Activated CD4-positive, alpha-beta T cell treated with anti-CD3 and anti-CD28 coated beads, Interleukin-2, Interleukin-6, amounts not matched to agents 100 ng/mL and 50 ng/mL, durations not matched to agents 16 hours and 8 hours (primary cell): Measurements from ENCODE around the gene TC2N.
"Not testable (repeated sequence)": the region's sequence is repeated elsewhere in the genome, so short reads cannot be mapped to it uniquely, and the experiment has no call there.

Source experiments
- DNase-seq: peaks from one replicate; pipeline ENCODE4 v3.0.0-alpha.2; 2020

The TC2N gene

GRCh38 chr14:91867316-91867988 is at the start of gene TC2N:
Gene TC2N, minus strand, starts transcription at chr14:91867536. Its CDS starts 53,767 bp downstream, at chr14:91813769.
- peak; percentile 84 for DNase-seq

GRCh38 chr14:91912035-91912434 is 44.7 kb upstream of the TC2N start:
- DNase-seq: no peak

- DNase-seq: peak; percentile 64
Observed at GRCh38 chr14:91911474-91912032, 44.2 kb upstream of the TC2N start.

GRCh38 chr14:91910196-91910595 is 42.9 kb upstream of the TC2N start:
- no peak for DNase-seq

GRCh38 chr14:91906374-91906773 is 39.0 kb upstream of the TC2N start:
- no peak for DNase-seq

GRCh38 chr14:91904956-91905645 is 37.8 kb upstream of the TC2N start:
- no peak for DNase-seq

DNA sequence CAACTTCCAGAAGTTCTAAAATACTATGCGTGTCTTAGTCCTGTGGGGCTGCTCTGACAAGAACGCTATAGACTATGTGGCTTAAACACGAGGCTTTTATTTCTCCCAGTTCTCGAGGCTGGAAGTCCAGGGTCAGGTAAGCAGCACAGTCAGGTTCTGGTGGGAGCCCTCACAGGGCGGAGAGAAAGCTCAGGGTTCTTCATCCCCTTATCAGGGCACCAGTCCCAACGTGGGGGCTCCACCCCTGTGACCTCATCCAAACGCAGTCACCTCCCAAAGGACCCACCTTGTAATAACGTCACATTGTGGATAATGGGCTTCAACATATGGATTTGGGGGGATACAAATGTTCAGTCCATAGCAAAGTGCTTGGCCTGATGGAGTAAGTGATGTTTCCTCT is 37.1 kb upstream of the TC2N start:
- no peak for DNase-seq

DNA sequence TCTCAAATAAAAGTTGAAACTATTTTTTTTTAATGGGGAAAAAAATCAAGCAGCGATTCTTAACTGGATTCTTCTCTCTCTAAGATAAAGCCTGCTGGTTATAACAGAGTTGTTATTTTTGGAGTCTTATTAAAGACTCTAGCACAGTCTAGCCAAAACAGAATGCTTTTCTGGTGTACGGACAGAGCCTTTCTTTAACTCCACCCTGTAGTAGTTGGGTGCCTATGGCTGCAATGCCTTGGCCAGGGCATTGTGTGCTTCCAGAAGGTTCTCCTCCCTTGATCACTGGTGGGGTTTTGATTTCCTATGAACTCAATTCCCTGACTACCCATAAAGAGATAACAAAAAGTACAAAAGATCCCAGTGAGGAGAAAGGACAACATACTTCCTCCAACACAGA is 35.7 kb upstream of the TC2N start:
- no peak for DNase-seq

DNA sequence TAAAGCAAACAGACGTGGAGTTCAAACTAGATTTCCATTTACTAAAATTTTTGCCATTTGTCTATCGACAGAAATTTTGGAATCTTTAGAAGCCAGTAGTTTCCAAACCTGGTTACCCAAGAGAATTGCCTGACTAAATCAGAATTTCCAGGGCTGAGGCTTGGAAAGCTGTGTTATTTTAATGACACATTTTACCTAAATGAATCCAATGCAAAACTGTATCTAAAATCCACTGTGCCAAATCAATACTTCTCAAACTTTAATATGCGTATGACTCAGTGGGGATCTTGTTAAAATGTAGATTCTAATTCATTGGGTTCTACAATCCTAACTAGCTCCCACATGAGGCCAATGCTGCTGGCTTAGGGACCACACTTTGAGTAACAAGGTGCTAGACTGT is 35.0 kb upstream of the TC2N start:
- DNase-seq: no peak

DNA sequence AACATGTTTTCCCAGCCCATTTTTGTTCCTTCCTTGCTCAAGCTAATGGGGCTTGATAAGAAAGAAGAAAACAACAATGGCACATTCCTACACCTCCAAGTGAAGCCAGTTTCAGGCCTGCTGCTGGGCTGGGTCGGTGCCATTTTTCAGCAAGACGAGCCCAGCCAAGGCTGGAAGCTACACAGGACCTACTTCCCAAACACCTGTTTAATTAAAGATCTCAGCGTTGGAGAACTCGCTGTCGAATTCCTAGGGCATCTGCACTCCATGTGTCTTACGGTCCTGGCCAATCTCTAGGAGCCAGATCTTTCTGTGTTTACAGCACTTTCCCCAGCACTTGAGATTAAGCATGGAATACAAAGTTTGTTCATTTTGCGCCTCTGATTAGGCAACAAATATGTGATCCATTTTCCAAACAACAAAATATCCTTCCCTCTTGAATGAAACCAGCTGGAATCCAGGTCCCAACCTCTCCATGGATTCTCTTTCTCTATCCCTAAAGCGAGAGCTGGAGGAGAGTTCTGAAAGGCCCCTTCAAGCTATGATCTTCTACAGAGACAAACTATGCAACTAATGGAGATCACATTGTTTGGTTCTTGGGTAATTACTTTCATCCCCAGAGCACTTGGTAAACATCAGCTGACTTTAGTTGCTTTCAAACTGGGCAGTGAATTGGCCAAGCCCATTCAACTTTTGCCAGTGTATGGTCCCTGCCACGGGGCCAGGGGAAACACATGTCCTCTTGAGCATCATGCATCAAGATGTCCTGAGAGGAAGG is 34.3 kb upstream of the TC2N start:
- DNase-seq: no peak

DNA sequence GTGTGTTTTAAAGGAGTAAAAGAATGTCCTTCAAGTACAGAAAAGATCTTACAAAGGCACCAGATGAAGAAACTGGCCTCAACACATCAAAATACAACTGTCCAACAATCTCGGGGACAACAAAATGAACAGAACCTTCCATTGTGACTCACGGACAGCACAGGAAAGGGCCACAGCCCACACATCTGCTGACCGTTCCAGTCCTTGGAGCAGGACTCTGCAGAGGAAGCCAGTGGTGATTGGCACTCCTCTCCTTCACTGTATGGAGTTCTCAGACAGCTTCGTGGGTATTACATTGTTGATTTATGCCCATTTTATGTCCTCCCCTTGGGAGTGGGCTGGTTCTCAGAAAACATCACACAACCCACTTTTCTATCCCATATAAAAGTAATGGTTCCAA is 32.5 kb upstream of the TC2N start:
- DNase-seq: no peak

GRCh38 chr14:91899213-91899612 is 31.9 kb upstream of the TC2N start:
- DNase-seq: no peak

DNA sequence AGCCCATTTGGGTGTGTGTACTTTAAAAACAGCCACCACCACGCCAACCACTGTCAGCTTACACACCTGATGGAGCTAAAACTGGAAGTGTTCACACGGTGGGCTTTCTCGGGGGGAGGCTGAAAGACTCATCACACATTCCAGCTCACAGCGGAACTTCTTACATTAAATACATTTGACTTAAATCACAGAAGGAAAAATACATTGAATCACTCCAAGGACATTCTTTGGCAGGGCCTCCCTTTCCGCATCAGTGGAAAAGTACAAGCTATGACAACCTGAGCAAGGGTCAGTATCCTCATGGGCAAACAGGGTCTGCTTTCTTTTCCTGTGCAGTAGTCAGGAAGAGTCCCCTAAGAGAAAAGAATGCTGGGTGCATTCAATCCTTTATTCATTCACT is 31.0 kb upstream of the TC2N start:
- DNase-seq: no peak

DNA sequence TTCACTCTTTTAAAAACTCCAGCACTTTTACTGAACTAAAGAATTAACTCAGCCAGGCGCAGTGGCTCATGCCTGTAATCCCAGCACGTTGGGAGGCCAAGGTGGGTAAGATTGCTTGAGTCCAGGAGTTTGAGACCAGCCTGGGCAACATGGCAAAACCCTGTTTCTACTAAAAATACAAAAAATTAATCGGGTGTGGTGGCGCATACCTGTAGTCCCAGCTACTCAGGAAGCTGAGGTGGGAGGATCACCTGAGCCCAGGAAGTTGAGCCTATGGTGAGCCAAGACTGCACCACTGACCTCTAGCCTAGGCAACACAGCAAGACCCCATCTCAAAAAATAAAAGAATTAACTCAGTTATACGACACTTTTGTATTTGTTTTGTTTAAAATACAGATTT is 30.4 kb upstream of the TC2N start:
- DNase-seq: not testable (repeated sequence)

- DNase-seq: no peak
Observed at GRCh38 chr14:91897106-91897701, 29.9 kb upstream of the TC2N start.

DNA sequence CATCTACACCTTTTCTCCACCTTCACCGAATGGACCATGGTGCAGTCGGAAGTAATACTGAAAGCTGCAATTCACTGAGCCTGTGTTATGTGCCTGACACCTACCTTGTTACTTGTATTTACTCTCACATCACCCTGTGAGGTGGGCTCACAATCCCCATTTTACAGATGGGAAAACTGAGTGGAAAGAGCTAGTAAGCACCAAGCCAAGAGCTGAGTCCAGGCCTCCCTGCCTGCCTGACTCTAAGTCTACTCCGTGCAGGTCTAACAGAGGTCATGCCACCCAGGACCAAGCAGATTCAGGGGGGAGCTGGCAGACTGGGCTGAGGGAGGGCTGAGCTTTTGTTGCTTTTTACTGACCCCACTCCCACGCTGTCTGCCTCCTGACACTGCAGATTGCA is 29.1 kb upstream of the TC2N start:
- no peak for DNase-seq

DNA sequence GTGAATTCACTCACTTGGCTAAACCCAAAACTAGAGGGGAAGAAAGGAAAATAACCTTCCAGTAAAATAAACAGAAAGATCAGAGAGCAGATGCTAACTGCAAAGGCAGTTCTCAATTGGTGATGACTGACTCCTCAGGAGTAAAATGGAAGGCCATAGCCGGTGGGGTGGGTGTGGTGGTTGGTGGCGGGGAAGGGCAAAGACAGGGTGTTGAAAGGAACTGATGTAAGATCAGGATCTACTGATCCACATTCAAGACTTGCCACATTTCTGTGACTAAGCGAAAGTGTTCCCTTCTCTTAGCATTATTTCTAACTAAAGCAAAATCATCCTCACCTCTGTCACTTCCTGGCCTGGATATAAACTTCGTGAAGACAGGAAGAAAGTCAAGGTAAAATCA is 26.3 kb upstream of the TC2N start:
- DNase-seq: peak; percentile 29

DNA sequence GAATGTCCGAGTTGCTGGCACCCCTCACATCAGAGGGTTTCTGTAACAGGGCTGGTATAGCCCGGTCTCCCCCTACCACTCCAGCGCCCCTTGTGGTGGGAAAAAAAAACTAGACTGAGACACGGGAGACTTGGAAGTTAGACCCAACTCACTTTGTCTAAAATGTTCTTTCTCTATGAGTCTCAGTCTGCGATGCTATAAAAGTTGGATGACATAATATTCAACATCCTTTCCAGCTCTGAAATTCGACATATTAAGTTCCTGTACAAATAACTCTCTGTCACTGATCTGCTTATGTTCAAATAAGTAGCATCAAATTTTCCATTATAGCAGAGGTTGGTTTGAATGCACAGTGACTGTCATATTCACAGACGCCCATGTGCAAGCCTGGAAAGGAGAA is 25.7 kb upstream of the TC2N start:
- no peak for DNase-seq

DNA sequence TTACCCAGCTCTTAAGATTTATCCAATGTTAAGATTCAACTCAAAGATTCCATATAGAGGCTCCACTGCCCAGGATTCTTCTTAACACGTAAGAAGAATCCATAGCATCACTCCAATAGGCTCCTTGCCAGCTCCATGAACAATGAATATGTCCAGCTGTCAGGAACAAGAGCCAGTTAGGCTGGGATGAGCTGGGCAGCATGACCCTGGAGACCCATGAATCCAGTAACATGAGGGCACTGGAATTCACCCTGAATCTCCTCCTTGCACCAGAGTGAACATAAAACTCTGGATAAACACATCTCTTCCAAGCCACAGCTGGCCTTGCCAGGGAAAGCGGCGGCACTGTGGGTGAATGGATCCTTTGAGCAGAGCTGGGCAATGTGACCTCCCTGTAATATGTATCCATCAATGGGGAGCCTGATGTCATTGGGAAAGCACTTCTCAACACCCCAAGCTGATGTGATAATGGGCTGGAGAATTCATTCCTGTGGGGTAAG is 24.4 kb upstream of the TC2N start:
- DNase-seq: no peak

DNA sequence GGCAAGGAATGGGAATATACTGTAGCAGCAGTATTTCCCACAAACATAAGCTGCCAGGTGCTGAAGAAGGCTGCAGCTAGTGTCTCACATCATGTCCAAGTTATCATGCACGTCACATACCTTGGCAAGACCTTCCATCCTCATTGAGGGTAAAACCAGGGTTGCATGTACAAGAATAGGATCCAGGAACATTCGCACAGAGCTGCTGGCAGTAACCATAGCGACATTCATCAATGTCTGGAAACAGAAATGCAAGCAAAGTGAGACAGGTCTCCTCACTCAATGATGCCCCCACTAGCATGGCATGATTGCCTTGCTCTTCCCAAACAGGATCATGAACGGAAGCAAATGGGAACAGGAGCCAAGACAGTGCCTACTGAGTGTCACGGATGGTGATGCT is 23.8 kb upstream of the TC2N start:
- DNase-seq: no peak

DNA sequence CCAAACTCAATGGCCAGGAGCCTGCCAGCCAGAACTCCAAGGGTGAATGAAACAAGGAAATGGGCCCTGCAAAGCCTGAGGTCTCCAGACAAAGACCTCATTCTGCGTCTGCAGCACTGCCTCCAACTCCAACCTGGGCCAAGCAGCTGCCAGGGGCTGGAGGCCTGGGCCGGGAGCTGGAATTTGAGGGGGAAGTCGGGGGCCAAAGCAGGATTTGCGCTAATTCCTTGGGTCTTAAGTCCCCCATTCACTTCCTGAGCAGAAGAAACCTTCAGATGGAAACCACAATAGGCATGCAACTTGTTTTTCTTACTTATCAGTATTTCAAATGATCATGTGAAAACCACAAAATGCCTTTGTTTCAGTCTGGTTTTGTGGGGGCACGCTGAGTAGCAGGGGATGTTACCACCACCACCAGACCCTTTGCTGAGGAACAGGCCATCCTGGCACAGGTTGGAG is 23.0 kb upstream of the TC2N start:
- no peak for DNase-seq

GRCh38 chr14:91889477-91890211 is 22.3 kb upstream of the TC2N start:
- no peak for DNase-seq
